Nephron progenitor cell (in vitro differentiated cells): ENCODE data around the gene TBC1D1.

Experiments
- DNase-seq: peaks from one replicate; pipeline ENCODE4 v3.0.0; 2021
- H3K27ac Mint-ChIP-seq: 2 replicates; pipeline ENCODE4 v1.8.0; 2021; ENCODE audit warnings: mild to moderate bottlenecking, moderate library complexity, mixed read lengths
- H3K27me3 Mint-ChIP-seq: 2 replicates; pipeline ENCODE4 v1.8.0; 2021; ENCODE audit warnings: mild to moderate bottlenecking, low read depth, mixed read lengths; ENCODE audit not compliant: poor library complexity
- H3K36me3 Mint-ChIP-seq: 2 replicates; pipeline ENCODE4 v1.8.0; 2021; ENCODE audit warnings: low read depth, mixed read lengths
- H3K4me1 Mint-ChIP-seq: 2 replicates; pipeline ENCODE4 v1.8.0; 2021; ENCODE audit warnings: mixed read lengths
- H3K4me3 Mint-ChIP-seq: 2 replicates; pipeline ENCODE4 v1.8.0; 2021; ENCODE audit warnings: mild to moderate bottlenecking, moderate library complexity, mixed read lengths
- H3K9me3 Mint-ChIP-seq: 2 replicates; pipeline ENCODE4 v1.8.0; 2021; ENCODE audit warnings: mild to moderate bottlenecking, moderate library complexity, mixed read lengths
- CTCF ChIP-seq: fragments of 200-600 bp; sonication (generic); IDR thresholded peaks from 2 replicates; pipeline ENCODE4 v1.5.0; 2021; ENCODE audit warnings: antibody characterized with exemption

The TBC1D1 gene

GRCh38 chr4:38068107-38068506 is 177.2 kb downstream of the TBC1D1 start:
- H3K27me3 Mint-ChIP-seq, result peaks cover 3% of the 10 kb centered on the region
- no peak overlapping the region for H3K4me3 Mint-ChIP-seq
- no peaks in the 10 kb centered on the region for H3K9me3 Mint-ChIP-seq
- peak overlapping the region; percentile 47 for H3K27ac Mint-ChIP-seq
- no peak for DNase-seq
- TF ChIP-seq CTCF, result no peak
- no peaks in the 10 kb centered on the region for H3K36me3 Mint-ChIP-seq
- H3K4me1 Mint-ChIP-seq, result peaks cover 56% of the 10 kb centered on the region

GRCh38 chr4:38069271-38069760 is 178.4 kb downstream of the TBC1D1 start:
- Mint-ChIP-seq H3K4me3 (no peak overlapping the region), H3K27ac (no peak overlapping the region), H3K36me3 (peaks cover 4% of the 10 kb centered on the region), H3K27me3 (peaks cover 3% of the 10 kb centered on the region), H3K4me1 (peaks cover 53% of the 10 kb centered on the region), H3K9me3 (no peaks in the 10 kb centered on the region)
- TF ChIP-seq CTCF, result peak; percentile 24
- peak; percentile 32 for DNase-seq

DNA sequence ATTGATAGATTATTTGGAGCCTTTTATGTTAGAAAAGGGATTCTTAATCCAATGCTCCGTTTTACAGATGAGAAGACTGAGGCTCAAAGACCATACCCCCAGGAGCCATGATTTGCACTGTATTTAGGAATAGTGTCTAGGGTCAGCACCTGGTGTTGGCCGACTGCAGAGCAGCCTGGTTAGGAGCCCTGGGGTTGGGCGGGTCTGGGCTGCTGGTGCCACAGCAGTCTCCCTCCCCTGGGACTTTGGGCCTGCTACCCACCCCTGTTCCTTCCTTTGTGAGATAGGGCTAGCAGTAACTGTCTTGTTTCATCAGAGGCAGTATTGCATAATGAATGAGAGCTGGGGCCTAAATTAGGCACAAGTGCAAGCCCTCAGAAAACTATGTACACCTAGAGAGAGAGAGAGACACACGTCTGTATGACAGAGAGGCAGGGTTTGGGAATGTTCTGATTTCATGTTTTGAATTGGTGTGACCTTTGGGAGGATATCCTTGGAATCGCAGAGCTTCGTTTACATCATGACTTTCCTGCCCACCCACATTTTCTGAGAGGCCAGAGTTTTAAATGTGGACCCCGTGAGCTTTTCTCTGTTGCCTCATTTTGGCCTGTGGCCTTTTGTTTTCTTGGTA is 181.0 kb downstream of the TBC1D1 start:
- peaks cover 18% of the 10 kb centered on the region for H3K36me3 Mint-ChIP-seq
- H3K27me3 Mint-ChIP-seq, result peaks cover 3% of the 10 kb centered on the region
- H3K9me3 Mint-ChIP-seq, result no peaks in the 10 kb centered on the region
- H3K4me1 Mint-ChIP-seq, result peaks cover 71% of the 10 kb centered on the region
- TF ChIP-seq CTCF, result no peak
- H3K27ac Mint-ChIP-seq, result peak overlapping the region; percentile 74
- DNase-seq, result no peak
- no peak overlapping the region for H3K4me3 Mint-ChIP-seq

DNA sequence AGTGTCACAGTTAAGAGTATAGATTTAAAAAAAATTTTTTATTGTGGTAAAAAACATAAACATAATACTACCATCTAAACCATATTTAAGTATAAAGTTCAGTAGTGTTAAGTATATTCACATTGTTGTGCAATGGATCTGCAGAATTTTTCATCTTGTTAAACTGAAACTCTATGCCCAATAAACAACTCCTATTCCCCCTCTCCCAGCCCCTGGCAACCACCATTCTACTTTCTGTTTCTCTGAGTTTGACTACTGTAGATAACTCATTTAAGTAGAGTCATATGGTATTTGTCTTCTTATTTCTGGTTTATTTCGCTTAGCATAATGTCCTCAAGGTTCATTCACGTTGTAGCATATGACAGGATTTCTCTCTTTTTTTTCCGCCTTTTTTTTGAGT is 181.7 kb downstream of the TBC1D1 start:
- Mint-ChIP-seq H3K9me3 (no peaks in the 10 kb centered on the region), H3K36me3 (peaks cover 22% of the 10 kb centered on the region), H3K4me1 (peaks cover 72% of the 10 kb centered on the region), H3K27me3 (peaks cover 3% of the 10 kb centered on the region), H3K4me3 (no peak overlapping the region), H3K27ac (no peak overlapping the region)
- no peak for DNase-seq
- TF ChIP-seq CTCF, result no peak

DNA sequence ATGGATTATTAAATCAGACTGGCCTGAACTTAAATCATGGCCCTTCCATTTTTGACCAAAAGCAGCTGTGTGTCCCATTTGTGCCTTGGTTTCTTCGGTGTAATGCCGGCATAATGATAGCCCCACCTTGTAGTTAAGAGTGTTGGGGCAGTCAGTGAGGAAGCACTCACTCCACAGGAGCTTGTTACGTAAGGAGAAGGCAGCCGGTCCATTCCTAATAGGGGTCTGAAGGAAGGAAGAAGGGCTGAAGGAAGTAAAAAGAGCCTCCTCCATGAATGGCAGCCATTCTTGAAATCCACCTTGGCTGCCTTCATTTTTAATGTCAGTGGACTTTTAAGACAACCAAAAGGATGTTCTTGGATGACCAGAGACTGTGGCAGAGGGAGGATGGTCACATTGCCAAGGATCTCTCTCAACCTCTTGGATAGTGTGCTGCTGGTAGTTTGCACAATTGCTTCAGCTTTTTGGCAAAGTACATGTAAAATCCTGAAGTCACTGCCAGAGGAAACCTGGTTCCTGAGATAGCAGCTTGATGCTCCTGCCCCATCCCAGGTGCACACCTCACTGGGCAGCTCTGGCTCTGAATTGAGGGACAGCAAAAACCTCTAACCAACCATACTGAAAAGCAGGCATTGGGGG is 182.8 kb downstream of the TBC1D1 start:
- no peak overlapping the region for H3K4me3 Mint-ChIP-seq
- DNase-seq, result no peak
- peaks cover 26% of the 10 kb centered on the region for H3K36me3 Mint-ChIP-seq
- H3K27ac Mint-ChIP-seq, result no peak overlapping the region
- TF ChIP-seq CTCF, result no peak
- H3K9me3 Mint-ChIP-seq, result no peaks in the 10 kb centered on the region
- H3K27me3 Mint-ChIP-seq, result no peaks in the 10 kb centered on the region
- H3K4me1 Mint-ChIP-seq, result peaks cover 73% of the 10 kb centered on the region
